SU-DHL-6 (cell line): Measurements from ENCODE around the gene PRR7.

ENCODE experiments used
- H2AFZ ChIP-seq: fragments of 200-600 bp; sonication (generic); 2 replicates; pipeline ENCODE4 v1.6.1; 2014; ENCODE audit warnings: low read depth, mild to moderate bottlenecking, moderate library complexity, mixed read lengths, antibody characterized with exemption, low read length; ENCODE audit not compliant: severe bottlenecking
- H3F3A ChIP-seq: fragments of 200-600 bp; shearing (Covaris generic); 2 replicates; pipeline ENCODE4 v1.6.0; 2016; ENCODE audit warnings: antibody characterized with exemption, mild to moderate bottlenecking; ENCODE audit not compliant: insufficient read depth
- H3K27ac ChIP-seq: fragments of 200-600 bp; sonication (generic); 2 replicates; pipeline ENCODE4 v1.5.1; 2016; ENCODE audit warnings: low read depth, mild to moderate bottlenecking, low read length, moderate library complexity, mixed read lengths
- H3K27me3 ChIP-seq: fragments of 200-600 bp; sonication (generic), shearing (Covaris generic); 2 replicates; pipeline ENCODE4 v1.6.0; 2014; ENCODE audit warnings: mild to moderate bottlenecking, low read length
- H3K36me3 ChIP-seq: fragments of 200-600 bp; sonication (generic); 2 replicates; pipeline ENCODE4 v1.6.1; 2014; ENCODE audit warnings: mild to moderate bottlenecking, low read length, mixed read lengths
- H3K4me2 ChIP-seq: fragments of 300-600, 200-600 bp; shearing (Covaris generic), sonication (generic); 2 replicates; pipeline ENCODE4 v1.6.0; 2014; ENCODE audit warnings: low read length, low read depth, mild to moderate bottlenecking; ENCODE audit not compliant: poor library complexity, severe bottlenecking
- H3K4me3 ChIP-seq: fragments of 200-600 bp; sonication (generic); 2 replicates; pipeline ENCODE4 v1.5.1; 2014; ENCODE audit warnings: antibody characterized with exemption, low read length, mild to moderate bottlenecking, mixed read lengths; ENCODE audit not compliant: insufficient read depth, poor library complexity, severe bottlenecking
- H3K79me2 ChIP-seq: fragments of 200-600 bp; sonication (generic); 2 replicates; pipeline ENCODE4 v1.6.1; 2014; ENCODE audit warnings: mild to moderate bottlenecking, low read length, moderate library complexity; ENCODE audit not compliant: insufficient read depth
- H3K9ac ChIP-seq: fragments of 200-600 bp; sonication (generic); 2 replicates; pipeline ENCODE4 v1.7.0; 2014; ENCODE audit warnings: mild to moderate bottlenecking, low read length
- H3K9me2 ChIP-seq: fragments of 200-600 bp; sonication (generic); replicated peaks from 2 replicates; pipeline ENCODE4 v1.6.1; 2014; ENCODE audit warnings: low read length; ENCODE audit not compliant: insufficient read depth
- H3K9me3 ChIP-seq: fragments of 200-600 bp; sonication (generic); 2 replicates; pipeline ENCODE4 v1.6.1; 2014; ENCODE audit warnings: low read length, mixed read lengths; ENCODE audit not compliant: insufficient read depth
- H4K20me1 ChIP-seq: fragments of 200-600 bp; sonication (generic); 2 replicates; pipeline ENCODE4 v1.6.1; 2014; ENCODE audit warnings: low read depth, mild to moderate bottlenecking, antibody characterized with exemption, low read length, moderate library complexity, mixed read lengths
- EZH2phosphoT487 ChIP-seq: fragments of 200-600 bp; sonication (generic), shearing (Covaris generic); conservative IDR thresholded peaks from 2 replicates; pipeline ENCODE4 v1.6.1; 2018; ENCODE audit warnings: mild to moderate bottlenecking, antibody characterized with exemption, low read length, moderate library complexity, mixed read lengths
- TF ChIP-seq, protein P1 (sequence below): fragments of 200-600 bp; sonication (generic); IDR thresholded peaks from one replicate; pipeline ENCODE4 v1.5.1; 2017; ENCODE audit warnings: antibody characterized with exemption, mild to moderate bottlenecking, low read length, moderate library complexity; ENCODE audit not compliant: insufficient read depth, poor library complexity, severe bottlenecking

Gene PRR7

DNA sequence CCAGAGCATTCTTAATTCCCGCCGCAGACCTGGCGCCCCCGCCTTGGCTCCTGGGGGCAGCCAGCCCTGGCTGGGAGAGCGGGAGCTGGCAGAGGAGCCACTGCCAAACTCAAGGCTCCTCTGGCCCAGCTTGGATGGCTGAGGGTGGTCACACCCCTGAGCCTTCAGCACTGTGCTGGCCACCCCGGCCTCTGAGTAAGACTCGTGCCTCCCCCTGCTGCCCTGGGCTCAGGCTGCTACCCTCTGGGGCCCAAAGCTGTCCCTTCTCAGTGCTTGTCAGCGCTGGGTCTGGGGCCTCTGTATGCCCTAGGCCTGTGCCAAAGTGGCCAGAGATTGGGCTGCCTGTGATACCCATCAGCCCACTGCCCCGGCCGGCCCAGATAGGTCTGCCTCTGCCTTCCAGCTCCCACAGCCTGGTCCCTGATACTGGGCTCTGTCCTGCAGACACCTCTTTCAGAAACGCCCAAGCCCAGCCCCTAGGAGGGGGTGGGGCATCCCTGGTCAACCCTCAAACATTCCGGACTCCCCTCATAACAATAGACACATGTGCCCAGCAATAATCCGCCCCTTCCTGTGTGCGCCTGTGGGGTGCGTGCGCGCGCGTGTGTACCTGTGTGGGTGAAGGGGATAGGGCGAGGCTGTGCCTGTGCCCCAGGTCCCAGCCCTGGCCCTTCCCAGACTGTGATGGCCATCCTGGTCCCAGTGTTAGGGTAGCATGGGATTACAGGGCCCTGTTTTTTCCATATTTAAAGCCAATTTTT is 4.4 kb upstream of the PRR7 start:
- H3K9me2 ChIP-seq: no peaks in the 10 kb centered on the region
- H3K79me2 ChIP-seq: no peaks in the 10 kb centered on the region
- H3K4me3 ChIP-seq: no peak overlapping the region
- no peak for TF ChIP-seq EZH2phosphoT487
- TF ChIP-seq, protein P1, sequence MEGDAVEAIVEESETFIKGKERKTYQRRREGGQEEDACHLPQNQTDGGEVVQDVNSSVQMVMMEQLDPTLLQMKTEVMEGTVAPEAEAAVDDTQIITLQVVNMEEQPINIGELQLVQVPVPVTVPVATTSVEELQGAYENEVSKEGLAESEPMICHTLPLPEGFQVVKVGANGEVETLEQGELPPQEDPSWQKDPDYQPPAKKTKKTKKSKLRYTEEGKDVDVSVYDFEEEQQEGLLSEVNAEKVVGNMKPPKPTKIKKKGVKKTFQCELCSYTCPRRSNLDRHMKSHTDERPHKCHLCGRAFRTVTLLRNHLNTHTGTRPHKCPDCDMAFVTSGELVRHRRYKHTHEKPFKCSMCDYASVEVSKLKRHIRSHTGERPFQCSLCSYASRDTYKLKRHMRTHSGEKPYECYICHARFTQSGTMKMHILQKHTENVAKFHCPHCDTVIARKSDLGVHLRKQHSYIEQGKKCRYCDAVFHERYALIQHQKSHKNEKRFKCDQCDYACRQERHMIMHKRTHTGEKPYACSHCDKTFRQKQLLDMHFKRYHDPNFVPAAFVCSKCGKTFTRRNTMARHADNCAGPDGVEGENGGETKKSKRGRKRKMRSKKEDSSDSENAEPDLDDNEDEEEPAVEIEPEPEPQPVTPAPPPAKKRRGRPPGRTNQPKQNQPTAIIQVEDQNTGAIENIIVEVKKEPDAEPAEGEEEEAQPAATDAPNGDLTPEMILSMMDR: no peak
- no peaks in the 10 kb centered on the region for H3K27me3 ChIP-seq
- H2AFZ ChIP-seq: no peak overlapping the region
- H4K20me1 ChIP-seq: no peaks in the 10 kb centered on the region
- no peak overlapping the region for H3K4me2 ChIP-seq
- no peak overlapping the region for H3K9ac ChIP-seq
- H3K9me3 ChIP-seq: no peaks in the 10 kb centered on the region
- no peaks in the 10 kb centered on the region for H3K36me3 ChIP-seq
- H3K27ac ChIP-seq: no peak overlapping the region
- H3F3A ChIP-seq: peaks cover 14% of the 10 kb centered on the region

DNA sequence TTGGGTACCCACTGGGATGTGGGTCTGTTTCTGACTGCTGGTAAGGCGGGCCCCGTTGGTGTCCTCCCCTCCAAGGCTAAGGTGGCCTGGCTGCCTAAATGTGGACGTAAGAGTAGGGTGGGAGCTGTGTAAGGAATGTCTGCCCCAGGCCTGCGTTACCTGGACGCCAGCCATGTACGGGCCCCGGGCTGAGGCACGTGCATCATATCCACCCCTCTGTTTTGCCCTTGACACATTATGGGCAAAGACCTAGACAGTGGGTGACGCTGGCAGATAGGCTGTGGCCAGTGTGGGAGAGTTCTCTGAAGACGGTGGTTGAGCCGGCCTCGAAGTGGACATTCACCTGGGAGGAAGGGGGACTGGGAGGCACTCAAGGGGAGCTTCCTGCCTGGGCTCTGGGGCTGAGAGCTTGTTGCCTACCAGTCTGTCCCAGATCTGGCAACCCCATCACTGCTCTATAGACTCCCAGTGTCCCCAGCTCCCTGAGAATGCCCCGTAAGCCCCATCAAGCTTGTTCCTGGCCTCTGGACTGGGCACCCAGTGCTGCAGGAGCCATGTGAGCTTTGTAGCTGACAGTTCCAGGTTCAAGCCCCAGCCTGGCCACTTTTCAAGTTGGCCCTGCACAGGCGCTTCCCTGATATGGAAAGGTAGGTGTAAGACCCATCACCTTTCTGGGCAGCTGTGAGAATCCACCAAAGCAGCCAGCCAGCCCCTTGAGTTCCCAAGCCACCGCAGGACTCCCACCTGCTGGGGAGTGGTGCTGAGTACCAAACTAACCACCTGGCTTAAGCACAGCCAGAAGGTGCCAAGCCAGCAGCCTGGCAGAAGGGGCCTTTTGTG is 3.2 kb upstream of the PRR7 start:
- Histone ChIP-seq H3K27ac (no peak overlapping the region), H3K9me2 (no peaks in the 10 kb centered on the region), H3K27me3 (no peaks in the 10 kb centered on the region), H3K4me3 (no peak overlapping the region), H3K4me2 (no peak overlapping the region), H3K36me3 (no peaks in the 10 kb centered on the region), H3F3A (peaks cover 17% of the 10 kb centered on the region), H3K9ac (no peak overlapping the region), H3K9me3 (no peaks in the 10 kb centered on the region), H3K79me2 (no peaks in the 10 kb centered on the region), H4K20me1 (no peaks in the 10 kb centered on the region), H2AFZ (no peak overlapping the region)
- TF ChIP-seq, protein P1: no peak
- no peak for TF ChIP-seq EZH2phosphoT487

DNA sequence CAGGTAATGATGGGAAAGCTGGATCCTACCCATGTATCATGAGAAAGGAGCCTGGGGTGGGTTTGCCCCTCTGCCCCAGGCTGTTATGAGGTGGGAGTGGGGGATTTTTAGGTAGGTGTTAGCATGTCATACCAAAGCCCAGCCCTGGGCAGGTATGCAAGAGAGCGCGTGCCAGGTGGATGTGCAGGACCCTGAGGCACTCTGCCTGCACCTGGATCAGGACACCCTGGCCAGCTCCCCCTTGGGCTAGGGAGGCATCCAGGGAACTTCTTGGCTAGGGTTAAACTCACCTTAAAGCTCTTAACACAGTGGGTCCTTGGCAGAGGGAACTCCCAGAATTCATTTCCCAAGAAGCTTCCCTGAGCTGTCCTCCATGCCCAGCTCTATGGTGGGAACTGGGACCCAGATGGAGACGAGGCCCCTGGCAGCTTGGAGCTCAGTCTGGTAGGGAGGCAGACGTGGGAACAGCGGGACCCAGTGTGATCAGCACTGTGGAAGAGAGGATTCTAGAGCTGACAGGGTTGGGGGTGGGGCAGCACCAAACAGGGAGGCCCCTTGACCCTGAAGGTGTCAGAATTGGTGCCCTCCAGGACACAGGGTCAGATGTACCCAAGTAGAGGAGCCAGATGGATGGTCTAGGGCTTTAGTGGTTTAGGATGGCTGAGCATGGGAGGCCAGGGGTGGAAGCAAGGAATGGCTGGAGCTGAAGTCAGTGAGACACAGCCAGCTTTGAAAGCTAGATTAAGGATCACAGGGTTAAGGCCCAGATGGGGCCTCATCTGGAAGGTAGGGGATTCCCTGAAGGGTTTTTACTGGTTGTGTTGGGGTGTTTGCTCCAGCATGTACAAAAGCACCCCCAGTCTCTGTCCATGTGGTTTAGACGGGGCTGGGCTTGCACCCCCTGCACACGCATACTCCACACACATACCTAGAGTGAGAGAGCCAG is 2.2 kb upstream of the PRR7 start:
- Histone ChIP-seq H2AFZ (no peak overlapping the region), H3K27ac (no peak overlapping the region), H3K9me3 (no peaks in the 10 kb centered on the region), H4K20me1 (no peaks in the 10 kb centered on the region), H3K4me2 (no peak overlapping the region), H3K27me3 (no peaks in the 10 kb centered on the region), H3F3A (peaks cover 21% of the 10 kb centered on the region), H3K9ac (no peak overlapping the region), H3K4me3 (no peak overlapping the region), H3K9me2 (no peaks in the 10 kb centered on the region), H3K79me2 (no peaks in the 10 kb centered on the region), H3K36me3 (no peaks in the 10 kb centered on the region)
- TF ChIP-seq, protein P1: no peak
- no peak for TF ChIP-seq EZH2phosphoT487
